Hindlimb muscle (tissue), 1 donor: ENCODE results near the gene PEX14. TPM values are rescaled to one million over a fixed set of nuclear protein-coding genes. Genes with fewer than 3 reads are reported as not detected.

Experiments used
- DNase-seq: peaks from one replicate; pipeline ENCODE4 v3.0.0-alpha.2; 2013
- polyA plus RNA-seq: library from polyadenylated mRNA; unstranded; fragments of 120-200 nt; gene quantifications from one replicate; pipeline ENCODE4 v1.2.1, GENCODE V29; 2013; ENCODE audit not compliant: insufficient read length

Gene PEX14
- polyA plus RNA-seq, 1 donor, result 16.6 TPM

GRCh38 chr1:10635085-10635896 is 160.5 kb downstream of the PEX14 start:
- no peak for DNase-seq

DNA sequence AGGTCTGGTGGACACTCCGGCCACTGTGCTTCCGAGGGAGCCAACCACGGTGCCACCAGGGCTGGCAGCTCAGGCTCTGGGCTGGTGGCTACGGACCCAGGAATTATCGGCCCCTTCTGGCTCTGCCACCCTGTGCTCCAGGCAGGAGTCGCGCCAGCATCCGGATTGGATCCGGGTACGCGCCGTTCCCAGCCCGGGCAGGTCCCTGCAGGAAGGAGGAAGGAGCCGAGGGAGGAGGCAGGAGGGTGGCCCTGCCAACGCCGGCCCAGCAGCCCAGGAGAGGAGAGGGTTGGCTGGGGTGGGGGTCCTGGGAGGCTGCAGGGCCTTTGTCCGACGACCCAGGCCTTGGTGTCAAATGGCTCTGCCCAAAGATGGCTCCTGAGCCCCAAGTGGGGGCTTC is 161.2 kb downstream of the PEX14 start:
- DNase-seq, result no peak

- DNase-seq, result no peak
These were observed 162.7 kb downstream of the PEX14 start for GRCh38 chr1:10637400-10637799.

DNA sequence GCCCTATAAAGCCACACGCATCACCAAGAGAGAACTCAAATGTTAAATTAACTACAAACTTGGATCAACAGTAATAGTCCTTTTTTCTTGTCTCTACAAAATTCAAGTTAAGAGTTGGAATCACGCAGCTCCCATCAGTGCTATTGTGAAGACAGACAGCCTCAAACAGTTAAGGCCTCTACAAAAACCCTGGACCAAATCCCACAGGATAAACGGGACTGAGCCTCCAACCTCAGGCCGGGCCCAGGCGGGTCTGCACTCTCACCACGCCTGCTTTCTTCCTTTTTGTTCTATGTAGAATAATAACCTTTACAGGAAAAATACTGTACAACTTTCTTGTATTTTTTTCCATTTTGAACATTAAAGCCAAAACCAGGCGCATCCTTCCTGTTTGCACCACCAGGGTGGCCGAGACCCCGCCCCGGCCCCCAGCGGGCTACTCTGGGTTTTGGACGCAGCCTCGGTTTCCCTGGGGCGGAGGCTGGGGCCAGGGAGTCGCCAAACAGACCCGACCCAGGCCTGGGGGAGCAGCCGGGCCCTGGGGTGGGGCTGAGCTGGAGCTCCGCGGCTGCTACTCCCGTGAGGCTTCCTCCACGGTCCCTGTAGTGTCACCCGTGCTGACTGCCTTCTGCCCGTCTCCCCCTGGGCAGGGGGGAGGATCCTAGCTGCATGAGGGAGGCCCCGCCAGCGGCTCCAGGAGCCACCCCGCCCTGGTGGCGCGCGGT is 163.2 kb downstream of the PEX14 start:
- no peak for DNase-seq

- no peak for DNase-seq
These were observed 163.8 kb downstream of the PEX14 start for GRCh38 chr1:10638559-10639005.

GRCh38 chr1:10639011-10639774 is 164.4 kb downstream of the PEX14 start:
- DNase-seq, result peak; percentile 42

DNA sequence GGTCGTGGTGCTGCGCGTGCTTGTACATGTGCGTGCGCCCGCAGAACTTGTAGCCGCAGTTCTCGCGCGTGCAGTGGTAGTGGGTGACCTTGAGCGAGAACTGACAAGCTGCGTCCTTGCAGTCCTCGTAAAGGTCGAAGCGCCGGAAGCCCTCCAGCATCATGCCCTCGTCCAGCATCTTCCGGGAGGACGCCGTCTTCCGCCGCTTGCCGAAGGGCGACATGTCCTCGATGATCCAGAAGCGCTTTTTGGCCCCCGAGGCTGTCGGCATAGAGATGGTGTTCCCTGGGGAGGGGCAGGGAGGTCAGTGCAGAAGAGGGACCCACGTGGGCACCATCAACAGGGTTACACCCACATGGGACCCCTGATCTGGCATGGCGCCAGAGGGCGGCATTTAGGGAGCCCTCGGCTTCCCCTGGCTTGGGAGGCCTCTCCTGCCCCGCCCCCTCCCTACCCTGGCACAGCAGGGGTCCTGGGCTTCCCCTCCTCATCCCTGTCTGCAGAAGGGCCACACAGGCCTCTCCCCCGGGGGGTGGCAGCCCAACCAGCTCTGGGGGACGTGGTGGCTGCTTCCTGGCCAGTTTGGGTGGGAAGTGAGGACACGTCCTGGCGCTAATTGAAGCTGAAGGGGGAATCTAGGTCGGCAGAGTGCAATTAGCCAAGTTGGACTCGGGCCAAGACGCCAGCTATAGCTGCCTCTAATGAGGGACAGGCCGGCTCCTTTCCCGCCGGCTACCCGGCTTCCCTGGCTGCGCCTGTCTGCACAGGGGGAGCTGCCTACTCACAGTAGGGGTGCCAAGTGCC is 165.2 kb downstream of the PEX14 start:
- no peak for DNase-seq

DNA sequence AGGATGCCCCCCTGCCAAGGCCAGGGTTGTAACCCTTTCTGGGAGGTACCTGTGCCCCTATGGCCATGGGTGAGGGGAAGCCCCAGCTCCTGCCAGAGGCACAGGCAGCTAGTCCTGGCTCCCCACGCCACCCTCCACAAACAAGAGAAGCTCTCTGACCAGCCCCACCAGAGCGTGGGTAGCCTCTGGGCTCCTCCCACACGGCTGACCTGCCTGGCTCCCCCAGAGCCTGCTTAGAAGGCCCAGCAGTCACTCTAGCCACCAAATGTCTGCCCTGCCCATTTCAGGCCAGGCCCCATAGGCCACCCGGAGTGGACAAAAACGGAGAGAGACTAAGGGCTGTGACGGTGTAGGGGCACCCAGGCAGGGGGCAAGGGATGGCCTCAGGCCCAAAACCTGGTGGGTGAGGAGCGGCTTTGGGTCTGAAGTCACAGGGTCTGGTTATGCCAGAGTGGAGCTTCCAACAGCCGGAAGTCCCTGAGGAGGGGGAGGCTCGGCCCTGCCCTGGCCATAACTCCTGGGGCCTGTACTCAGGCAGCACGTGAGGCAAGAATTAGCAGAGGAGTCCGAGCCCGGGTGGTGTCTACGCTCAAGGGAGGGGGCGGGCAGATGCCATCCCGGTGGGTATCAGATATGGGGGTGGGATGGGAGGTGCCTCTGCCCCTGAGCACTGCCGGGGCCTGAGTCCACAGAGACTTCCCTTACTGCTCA is 166.2 kb downstream of the PEX14 start:
- DNase-seq, result no peak

DNA sequence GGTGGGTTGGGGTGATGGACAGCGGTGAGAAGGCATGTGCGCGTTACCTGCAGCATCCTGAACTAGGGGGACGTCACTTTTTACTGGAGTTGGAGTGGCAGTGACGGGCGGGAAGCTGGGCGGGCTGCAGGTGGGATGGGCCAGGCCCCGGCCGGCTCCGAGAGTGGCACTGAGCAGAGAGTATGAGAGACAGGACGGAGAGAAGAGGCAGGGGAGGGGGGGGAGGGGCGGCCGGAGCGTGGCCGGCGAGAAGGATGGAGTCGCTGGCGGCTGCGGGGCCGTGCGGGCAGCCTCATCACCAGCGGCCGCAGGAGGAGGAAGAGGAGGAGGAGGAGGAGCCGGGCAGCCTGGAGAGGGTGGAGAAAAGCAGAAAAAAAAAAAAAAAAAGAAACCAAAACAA is 167.2 kb downstream of the PEX14 start:
- DNase-seq, result no peak

DNA sequence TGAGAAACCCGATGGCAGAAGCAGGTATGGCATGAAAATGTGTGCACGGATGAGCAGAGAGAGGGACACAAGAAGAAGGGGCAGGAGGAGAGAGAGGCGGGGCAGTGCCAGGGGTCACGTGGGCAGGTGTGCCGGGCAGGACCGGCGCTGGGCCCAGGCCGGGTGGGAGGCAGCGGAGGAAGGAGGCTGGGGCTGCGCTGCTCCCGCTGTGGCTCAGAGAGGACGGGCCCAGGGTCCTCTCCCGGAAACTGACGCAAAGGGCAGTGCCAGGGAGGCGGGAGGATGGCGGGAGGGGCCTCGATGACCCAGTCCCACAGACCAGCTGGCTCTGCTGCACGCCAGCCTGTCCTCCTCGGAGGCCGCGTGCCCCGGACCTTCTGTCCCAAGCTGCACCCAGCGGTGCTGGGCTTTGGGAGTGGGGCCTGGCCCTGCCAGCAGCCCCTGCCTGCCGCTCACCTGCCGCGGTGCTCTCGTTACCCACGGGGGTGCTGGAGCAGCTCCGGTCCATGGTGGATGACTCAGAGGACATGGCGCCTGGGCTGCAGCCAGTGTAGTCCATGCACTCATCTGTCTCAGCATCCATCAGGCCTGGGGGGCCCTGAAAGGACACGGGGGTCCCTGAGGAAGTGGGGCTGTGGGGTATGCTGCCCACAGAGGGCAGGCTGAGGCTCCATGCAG is 167.8 kb downstream of the PEX14 start:
- no peak for DNase-seq

DNA sequence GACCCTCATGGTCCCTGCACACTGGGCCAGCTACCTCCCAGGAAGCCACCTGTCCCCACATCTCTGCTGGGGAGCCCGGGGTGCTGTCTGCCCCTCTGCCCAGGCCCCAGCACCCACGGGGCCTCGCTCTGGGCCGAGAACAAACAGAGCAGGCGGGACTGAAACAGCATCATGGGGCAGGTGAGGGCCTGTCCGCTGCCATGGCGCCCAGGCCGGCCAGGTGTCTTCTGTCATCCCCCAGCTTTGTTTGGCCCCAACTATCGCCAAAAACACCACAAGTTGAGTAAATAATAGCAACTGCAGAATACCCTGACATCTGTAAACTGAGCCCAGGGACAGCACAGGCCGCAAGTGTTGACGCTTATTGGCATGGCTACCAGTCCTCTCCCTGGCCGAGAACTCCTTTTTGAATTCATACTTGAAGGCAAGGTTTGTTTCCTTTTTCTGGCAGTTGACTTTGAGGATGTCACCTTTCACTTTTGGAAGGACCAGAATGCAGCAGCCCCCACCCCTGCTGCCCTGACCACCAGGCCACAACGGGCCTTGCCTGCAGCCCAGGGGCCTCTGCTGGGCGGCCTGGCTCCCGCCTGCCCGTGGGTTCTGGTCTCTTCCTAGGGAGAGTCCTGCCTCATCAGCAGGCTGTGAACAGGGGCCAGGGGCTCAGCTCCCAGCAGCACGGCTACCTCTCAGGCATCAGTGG is 169.0 kb downstream of the PEX14 start:
- no peak for DNase-seq

GRCh38 chr1:10644307-10645128 is 169.8 kb downstream of the PEX14 start:
- DNase-seq, result no peak

GRCh38 chr1:10646347-10646861 is 171.7 kb downstream of the PEX14 start:
- no peak for DNase-seq

- DNase-seq, result no peak
These were observed 172.8 kb downstream of the PEX14 start for GRCh38 chr1:10647414-10648170.

DNA sequence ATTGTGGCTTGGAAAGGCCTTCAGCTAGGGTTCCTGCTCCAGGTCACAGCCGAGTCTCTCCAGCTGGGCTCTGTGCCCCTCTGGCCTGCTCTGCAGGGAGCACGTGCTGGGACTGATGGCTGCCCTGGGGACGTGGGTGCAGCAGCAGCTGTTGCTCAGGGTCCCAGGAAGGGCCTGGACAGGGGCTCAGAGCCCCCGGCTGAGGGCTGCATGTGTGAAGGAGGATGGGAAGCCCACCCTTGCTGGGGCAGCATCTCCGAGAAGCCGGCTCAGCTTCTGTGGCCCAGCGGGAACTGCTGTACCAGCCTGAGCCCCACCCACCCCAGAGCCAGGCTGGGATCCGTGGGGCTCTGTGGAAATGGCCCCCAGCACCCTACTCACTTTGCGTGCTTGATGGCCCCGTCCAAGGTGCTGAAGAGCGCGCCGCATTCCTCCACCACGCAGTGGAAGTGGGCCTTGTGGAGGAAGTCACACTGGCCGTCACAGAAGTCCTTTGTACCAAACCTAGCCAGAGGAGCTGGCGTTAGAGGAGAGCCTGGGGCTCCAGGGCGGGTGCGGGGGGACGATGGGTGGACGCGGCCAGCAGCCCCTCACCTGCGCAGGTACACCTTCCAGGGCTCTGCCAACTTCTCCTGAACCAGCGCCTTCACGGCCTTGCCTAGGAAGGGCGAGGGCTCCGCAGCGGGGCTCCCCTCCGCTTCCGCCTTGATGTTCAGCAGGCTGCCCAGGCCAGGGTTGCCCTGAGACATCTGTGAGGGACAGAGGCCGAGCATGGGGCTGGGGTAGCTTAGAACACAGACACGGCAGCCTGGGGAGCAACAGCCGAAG is 174.2 kb downstream of the PEX14 start:
- DNase-seq, result no peak

DNA sequence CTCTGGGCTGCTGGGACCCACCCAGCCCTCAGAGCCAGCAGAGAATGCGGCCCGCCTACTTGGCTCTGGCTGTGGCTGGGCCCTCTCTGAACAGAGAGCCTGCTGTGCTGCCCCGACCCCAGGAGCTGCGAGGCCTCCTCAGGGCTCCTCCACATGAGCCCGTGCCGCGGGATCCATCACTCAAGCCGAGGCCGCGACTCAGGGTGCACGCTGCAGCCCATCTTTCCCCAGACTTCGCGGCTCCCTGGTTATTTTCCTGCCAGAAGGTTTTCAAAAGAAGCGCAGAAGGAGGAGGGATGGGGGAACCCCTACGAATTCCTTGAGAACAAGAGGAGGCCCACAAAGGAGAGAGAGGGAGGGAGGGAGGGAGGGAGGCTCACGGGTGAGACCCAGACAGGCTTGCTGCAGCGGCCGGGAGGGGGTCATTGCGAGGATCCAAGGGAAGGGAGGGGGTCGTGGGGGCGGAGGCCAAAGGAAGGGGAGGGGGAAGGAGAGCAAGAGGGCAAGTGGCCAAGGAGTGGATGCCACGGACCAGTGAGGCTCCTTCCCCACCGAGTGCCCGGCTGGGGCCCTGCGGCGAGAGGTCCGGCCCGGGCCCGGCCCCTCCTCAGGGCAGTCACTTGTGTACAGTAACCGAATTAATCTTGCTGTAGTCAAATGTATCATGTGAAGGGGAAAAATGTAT is 174.9 kb downstream of the PEX14 start:
- DNase-seq, result no peak
